H1 (cell line): ENCODE data around the gene ZNF716. TPM values are rescaled to one million over a fixed set of nuclear protein-coding genes. Genes with fewer than 3 reads are reported as not detected.

Experiments
- CTCF ChIA-PET: fragments of 300-600 bp; sonication (Branson Sonifier 250); formaldehyde crosslinking; loops from one replicate; lab custom pipeline; 2021; ENCODE audit not compliant: partially characterized antibody; lab: Charles Lee
- POLR2A ChIA-PET: fragments of 300-600 bp; sonication (Branson Sonifier 250); formaldehyde crosslinking; loops from one replicate; lab custom pipeline; 2021; ENCODE audit warnings: inconsistent platforms; ENCODE audit not compliant: partially characterized antibody; lab: Charles Lee
- DNase-seq, 2 experiments: peaks; one replicate each; pipeline versions ENCODE4 v3.0.0 to v3.0.0-alpha.2; 2010 to 2022; ENCODE audit warnings: low spot score in 2 of 2, low read depth in 1 of 2, mixed read lengths in 1 of 2
- FAIRE-seq: peaks from 2 replicates; lab custom pipeline; 2011; peaks lifted over from hg19 to GRCh38; lab: Jason Lieb, UNC
- H2AFZ ChIP-seq: 2 replicates; pipeline ENCODE4 v1.8.1; 2012; ENCODE audit warnings: low read length, inconsistent platforms
- H2AK5ac ChIP-seq: 2 replicates; pipeline ENCODE4 v1.6.1; 2013; ENCODE audit warnings: low read depth, low read length
- H2BK120ac ChIP-seq: replicated peaks from 2 replicates; pipeline ENCODE3; 2013; ENCODE audit warnings: low read depth, low read length, inconsistent platforms
- H2BK12ac ChIP-seq: 2 replicates; pipeline ENCODE4 v1.6.1; 2013; ENCODE audit warnings: low read depth, low read length
- H2BK15ac ChIP-seq: 2 replicates; pipeline ENCODE4 v1.6.1; 2013; ENCODE audit warnings: low read length
- H2BK20ac ChIP-seq: 2 replicates; pipeline ENCODE4 v1.6.1; 2013; ENCODE audit warnings: low read length
- H2BK5ac ChIP-seq: 2 replicates; pipeline ENCODE4 v1.6.1; 2013; ENCODE audit warnings: low read depth, low read length
- H3K14ac ChIP-seq: 2 replicates; pipeline ENCODE4 v1.6.1; 2013; ENCODE audit warnings: inconsistent platforms; ENCODE audit not compliant: insufficient read length
- H3K18ac ChIP-seq: 2 replicates; pipeline ENCODE4 v1.6.1; 2013; ENCODE audit warnings: low read length; ENCODE audit errors: extremely low read depth
- H3K23ac ChIP-seq: 2 replicates; pipeline ENCODE4 v1.6.1; 2013; ENCODE audit warnings: inconsistent platforms; ENCODE audit not compliant: insufficient read length
- H3K23me2 ChIP-seq: 2 replicates; pipeline ENCODE4 v1.6.1; 2013; ENCODE audit warnings: low read depth, low read length
- H3K27ac ChIP-seq: 2 replicates; pipeline ENCODE4 v1.6.1; 2011; ENCODE audit warnings: low read depth, low read length, inconsistent platforms
- H3K27me3 ChIP-seq, 4 experiments: replicated peaks in 1 of 4; 1 replicate in 1 of 4; 2 replicates in 3 of 4; pipeline versions ENCODE4 v1.6.1 to v1.8.1; 2011 to 2013; ENCODE audit warnings: low read length in 3 of 4, mild to moderate bottlenecking in 3 of 4, inconsistent platforms in 2 of 4, mixed read lengths in 2 of 4, moderate library complexity in 1 of 4; ENCODE audit not compliant: control insufficient read depth in 3 of 4, insufficient read depth in 3 of 4; ENCODE audit errors: extremely low read depth in 1 of 4
- H3K36me3 ChIP-seq, 4 experiments: 2 replicates each; pipeline versions ENCODE4 v1.6.1 to v1.8.1; 2011 to 2013; ENCODE audit warnings: mild to moderate bottlenecking in 4 of 4, low read length in 3 of 4, moderate library complexity in 2 of 4, control low read depth in 1 of 4, inconsistent platforms in 1 of 4; ENCODE audit not compliant: insufficient read depth in 4 of 4, control insufficient read depth in 2 of 4
- H3K4ac ChIP-seq: replicated peaks from 2 replicates; pipeline ENCODE3; 2013; ENCODE audit warnings: low read length, low read depth, mixed read lengths, inconsistent platforms; ENCODE audit not compliant: insufficient read length
- H3K4me1 ChIP-seq, 4 experiments: replicated peaks in 1 of 4; 1 replicate in 1 of 4; 2 replicates in 3 of 4; pipeline versions ENCODE4 v1.6.1 to v1.8.1; 2011 to 2013; ENCODE audit warnings: low read length in 3 of 4, inconsistent platforms in 2 of 4, mixed read lengths in 1 of 4; ENCODE audit not compliant: insufficient read depth in 4 of 4, control insufficient read depth in 3 of 4
- H3K4me2 ChIP-seq, 2 experiments: 2 replicates each; pipeline versions ENCODE4 v1.6.1 to v1.8.1; 2011 to 2013; ENCODE audit warnings: low read depth in 2 of 2, low read length in 2 of 2, control low read depth in 1 of 2, inconsistent platforms in 1 of 2, mild to moderate bottlenecking in 1 of 2; ENCODE audit not compliant: insufficient read depth in 1 of 2
- H3K4me3 ChIP-seq, 4 experiments: fragments of 200-600, 300-600 bp in 1 of 4; sonication (generic), shearing (Covaris generic), sonication (Bioruptor Twin) in 1 of 4; 2 replicates each; pipeline versions ENCODE4 v1.5.1 to v1.8.1; 2011 to 2016; ENCODE audit warnings: low read length in 4 of 4, low read depth in 3 of 4, control low read depth in 2 of 4, inconsistent platforms in 2 of 4, mild to moderate bottlenecking in 2 of 4, mixed read lengths in 1 of 4, moderate library complexity in 1 of 4; ENCODE audit not compliant: insufficient read depth in 2 of 4; ENCODE audit errors: extremely low read depth in 1 of 4
- H3K56ac ChIP-seq: replicated peaks from 2 replicates; pipeline ENCODE3; 2013; ENCODE audit warnings: low read depth, mild to moderate bottlenecking, mixed read lengths, low read length, inconsistent platforms; ENCODE audit not compliant: insufficient read length
- H3K79me1 ChIP-seq: 2 replicates; pipeline ENCODE4 v1.6.1; 2013; ENCODE audit warnings: low read depth, low read length, control low read depth
- H3K79me2 ChIP-seq, 2 experiments: 2 replicates each; pipeline versions ENCODE4 v1.6.1 to v1.8.1; 2012 to 2013; ENCODE audit warnings: low read length in 2 of 2, mild to moderate bottlenecking in 2 of 2, inconsistent platforms in 1 of 2; ENCODE audit not compliant: insufficient read depth in 2 of 2, control insufficient read depth in 1 of 2
- H3K9ac ChIP-seq, 4 experiments: replicated peaks in 1 of 4; 1 replicate in 1 of 4; 2 replicates in 3 of 4; pipeline versions ENCODE4 v1.6.1 to v1.8.1; 2011 to 2013; ENCODE audit warnings: low read depth in 3 of 4, low read length in 3 of 4, control low read depth in 2 of 4, mild to moderate bottlenecking in 2 of 4, moderate library complexity in 2 of 4, inconsistent platforms in 1 of 4; ENCODE audit errors: extremely low read depth in 1 of 4
- H3K9me3 ChIP-seq, 2 experiments: 2 replicates each; pipeline versions ENCODE4 v1.6.1 to v1.8.1; 2012 to 2013; ENCODE audit warnings: mild to moderate bottlenecking in 2 of 2, moderate library complexity in 2 of 2, control low read depth in 1 of 2, inconsistent platforms in 1 of 2, low read depth in 1 of 2, low read length in 1 of 2, mixed read lengths in 1 of 2; ENCODE audit not compliant: insufficient read depth in 2 of 2
- H4K20me1 ChIP-seq, 2 experiments: replicated peaks in 1 of 2; 2 replicates each; pipeline versions ENCODE3 to v1.8.1; 2011 to 2013; ENCODE audit warnings: inconsistent platforms in 2 of 2, low read length in 2 of 2, mild to moderate bottlenecking in 1 of 2; ENCODE audit not compliant: insufficient read depth in 2 of 2, control insufficient read depth in 1 of 2
- H4K5ac ChIP-seq: 2 replicates; pipeline ENCODE4 v1.6.1; 2013; ENCODE audit warnings: low read length, low read depth, mixed read lengths, inconsistent platforms; ENCODE audit not compliant: insufficient read length
- H4K8ac ChIP-seq: 2 replicates; pipeline ENCODE4 v1.8.0; 2013; ENCODE audit warnings: mild to moderate bottlenecking, moderate library complexity, low read length, inconsistent platforms; ENCODE audit not compliant: insufficient read depth; ENCODE audit errors: extremely low read depth
- H4K91ac ChIP-seq: replicated peaks from 2 replicates; pipeline ENCODE3; 2013; ENCODE audit warnings: low read length, mixed read lengths, inconsistent platforms; ENCODE audit not compliant: insufficient read length
- CTCF ChIP-seq, 3 experiments: IDR thresholded peaks; 1 replicate in 2 of 3; 2 replicates in 1 of 3; pipeline versions ENCODE4 v1.5.1 to v1.6.1; 2011; ENCODE audit warnings: low read length in 3 of 3, mild to moderate bottlenecking in 3 of 3, inconsistent platforms in 2 of 3, low read depth in 1 of 3, moderate library complexity in 1 of 3; ENCODE audit not compliant: insufficient read depth in 1 of 3; ENCODE audit errors: control extremely low read depth in 1 of 3
- SAP30 ChIP-seq: fragments of 300-600 bp; sonication (generic); IDR thresholded peaks from 2 replicates; pipeline ENCODE4 v1.7.1; 2012; ENCODE audit warnings: low read length, moderate library complexity, mild to moderate bottlenecking, inconsistent platforms; ENCODE audit not compliant: insufficient read depth, insufficient replicate concordance
- TCF12 ChIP-seq: IDR thresholded peaks from 2 replicates; pipeline ENCODE4 v1.6.1; 2011; ENCODE audit warnings: low read depth, mild to moderate bottlenecking, low read length
- WGBS, 2 experiments: shearing (Covaris generic) in 1 of 2; methylation state at CpG; one replicate each; pipeline versions ENCODE4 v1.1.6 to v1.1.7; 2013 to 2015; ENCODE audit warnings: low lambda C conversion rate in 2 of 2, mixed read lengths in 2 of 2, inconsistent platforms in 1 of 2, low coverage in 1 of 2, missing lambda C conversion rate in 1 of 2; ENCODE audit not compliant: insufficient replicate concordance in 2 of 2, insufficient coverage in 1 of 2, insufficient read length in 1 of 2; ENCODE audit errors: extremely low coverage in 1 of 2, missing lambda C conversion rate in 1 of 2; 5-methylcytosine and 5-hydroxymethylcytosine counted together
- polyA plus RNA-seq, 7 experiments: library from polyadenylated mRNA; depleted of rRNA in 3 of 7; stranded (reverse) in 5 of 7; unstranded in 2 of 7; fragments of >200 nt in 5 of 7; fragments of 200-250 nt in 2 of 7; gene quantifications; 1 replicate in 5 of 7; 2 replicates in 1 of 7; 4 replicates in 1 of 7; pipeline versions ENCODE4 v1.2.1 to v1.2.3, GENCODE V29; 2011 to 2013; ENCODE audit warnings: missing spikeins in 2 of 7, mixed read lengths in 2 of 7
- total RNA-seq: library from RNA; stranded (reverse); fragmentation: NEBNext Ultra II Directional; extraction: Animal tissue kit (Norgen Biotek cat#: 25700); gene quantifications from 2 replicates; pipeline ENCODE4 v1.2.1, GENCODE V29; 2021

The ZNF716 gene
- total and polyA plus RNA-seq, 2 of the 8 experiments (the other 6 are each of a cell fraction or from before 2014, with no cell fraction given): not detected

GRCh38 chr7:57425969-57426628, 23.9 kb upstream of the ZNF716 start:
- no peak overlapping the region for H3K18ac ChIP-seq
- no peaks in the 10 kb centered on the region for H3K27me3 ChIP-seq
- no peaks in the 10 kb centered on the region for H3K23me2 ChIP-seq
- H3K27ac ChIP-seq: no peak overlapping the region
- POLR2A ChIA-PET: no interaction called here
- no peak overlapping the region for H2AK5ac ChIP-seq
- no peak overlapping the region for H4K8ac ChIP-seq
- no peak overlapping the region for H3K56ac ChIP-seq
- TF ChIP-seq TCF12: no peak
- TF ChIP-seq CTCF (IDR thresholded peaks at IDR 0.05; ENCODE audit: control extremely low read depth in 1 of 3, insufficient read depth in 1 of 3, low read depth in 1 of 3, low read length in 3 of 3): peak in 2 of 3 experiments; percentile 8 to 28; a peak in 2 of 4 replicates
- TF ChIP-seq SAP30: no peak
- DNase-seq (no peak), FAIRE-seq (no peak)
- H3K14ac ChIP-seq: no peak overlapping the region
- H2BK12ac ChIP-seq: no peak overlapping the region
- no peaks in the 10 kb centered on the region for H3K79me1 ChIP-seq
- 71% methylated on average over 21 of the region's 29 CpGs; no CpG with 5 or more reads in 1 of the 2 experiments for WGBS, 2 experiments
- no peak overlapping the region for H4K5ac ChIP-seq
- H3K4me3 ChIP-seq: no peak overlapping the region
- no peak overlapping the region for H2BK5ac ChIP-seq
- peaks cover 50 to 72% of the 10 kb centered on the region in 2 experiments for H3K9me3 ChIP-seq
- H3K4ac ChIP-seq: no peak overlapping the region
- CTCF ChIA-PET: interaction anchor here (1.0 kb wide), 1 partner anchor 167 kb away, joined by 5 read pairs; no protein-coding TSS in a partner anchor
- H2BK15ac ChIP-seq: no peak overlapping the region
- H3K4me1 ChIP-seq: no peaks in the 10 kb centered on the region
- no peak overlapping the region for H4K91ac ChIP-seq
- H3K36me3 ChIP-seq: peaks cover 0 to 11% (median 0%) of the 10 kb centered on the region in 4 experiments; a peak in 1 of 8 replicates
- no peak overlapping the region for H2AFZ ChIP-seq
- no peaks in the 10 kb centered on the region for H4K20me1 ChIP-seq
- H2BK120ac ChIP-seq: no peak overlapping the region
- H3K9ac ChIP-seq: no peak overlapping the region
- no peak overlapping the region for H2BK20ac ChIP-seq
- no peak overlapping the region for H3K4me2 ChIP-seq
- H3K79me2 ChIP-seq: no peaks in the 10 kb centered on the region
- no peak overlapping the region for H3K23ac ChIP-seq
